Posterior cingulate gyrus (tissue), 11 donors: ENCODE results near the gene APOC3.

Experiments used
- DNase-seq, 10 donors: peaks; one replicate each; pipeline versions ENCODE4 v3.0.0 to v3.0.0-alpha.2; 2020 to 2021; ENCODE audit warnings: mixed read lengths in 3 of 10
- intact Hi-C: fragments of 100-400 bp; cut with DNase I; formaldehyde crosslinking; loops from one replicate; pipeline ENCODE4 v1.15.1; 2023

APOC3 gene

GRCh38 chr11:116827461-116827860, 2.2 kb upstream of the APOC3 start:
- intact Hi-C loops: no loop called here

GRCh38 chr11:116828632-116829524, 829 bp upstream of the APOC3 start:
- DNase-seq: peak in 2 of 10 donors; percentile 52 to 56
- intact Hi-C loops: no loop called here

More at GRCh38 chr11:116827461-116827860, 2.2 kb upstream of the APOC3 start:
- peak in 1 of 10 donors; percentile 55 for DNase-seq

GRCh38 chr11:116830184-116830912, 641 bp downstream of the APOC3 start:
- intact Hi-C loops: no loop called here
- peak in 2 of 10 donors; percentile 54 to 82 for DNase-seq

GRCh38 chr11:116831790-116832349, 2.2 kb downstream of the APOC3 start:
- intact Hi-C loops: no loop called here
- DNase-seq: peak in 2 of 10 donors; percentile 14 to 21

- peak in 2 of 10 donors; percentile 60 to 72 for DNase-seq
- intact Hi-C loops: no loop called here
Measured at GRCh38 chr11:116832350-116833290, 2.9 kb downstream of the APOC3 start.

DNA sequence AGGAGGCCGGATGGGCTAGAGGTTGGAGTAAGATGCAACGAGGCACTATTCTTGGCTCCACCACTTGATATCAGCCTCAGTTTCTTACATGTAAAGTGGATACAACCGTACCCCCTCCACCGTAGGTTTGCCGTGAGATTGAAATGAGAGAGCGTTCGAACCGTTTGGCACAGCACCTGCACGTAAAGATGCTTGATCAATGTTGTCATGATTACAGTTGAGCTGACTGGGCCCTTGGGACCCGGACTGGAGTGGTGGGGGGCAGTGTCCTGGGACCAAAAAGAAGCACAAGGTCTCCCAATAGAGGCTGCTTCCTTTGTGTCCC, 3.7 kb downstream of the APOC3 start:
- intact Hi-C loops: no loop called here
- peak in 2 of 10 donors; percentile 20 to 75 for DNase-seq

DNA sequence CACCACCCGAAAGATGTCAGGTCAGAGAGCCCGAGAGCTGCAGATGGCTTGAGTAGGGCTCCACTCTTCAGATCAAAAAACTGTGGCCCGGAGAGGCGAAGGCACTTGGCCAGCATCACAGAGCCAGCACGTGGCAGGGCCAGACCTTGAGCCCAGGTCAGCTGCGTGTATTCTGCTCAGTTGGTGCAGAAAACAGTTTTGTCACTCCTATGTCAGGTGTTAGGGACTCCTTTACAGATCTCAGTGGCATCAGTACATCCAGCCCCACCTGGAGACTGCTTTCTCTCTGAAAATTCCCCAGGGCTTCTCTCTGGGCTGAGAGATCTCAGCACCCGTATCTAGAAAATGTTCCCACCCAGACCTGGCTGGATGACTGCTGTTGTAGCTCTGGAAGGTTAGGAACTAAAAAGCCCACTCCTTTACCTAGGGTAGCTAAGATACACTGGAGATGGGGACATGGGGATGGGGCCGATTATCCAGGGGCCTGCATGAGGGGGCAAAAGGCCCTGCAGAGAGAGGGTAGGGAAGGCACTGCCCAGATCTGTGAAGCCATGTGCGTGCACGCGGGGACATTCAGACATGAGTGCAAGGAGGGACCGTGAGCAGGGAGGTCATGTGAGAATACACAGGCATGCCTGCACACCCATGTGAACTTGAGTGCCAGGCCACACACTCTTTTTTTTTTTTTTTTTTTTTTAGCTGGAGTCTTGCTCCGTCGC, 4.3 kb downstream of the APOC3 start:
- no peak for DNase-seq
- intact Hi-C loops: no loop called here

- peak in 1 of 10 donors; percentile 62 for DNase-seq
Measured at GRCh38 chr11:116834535-116835041, 4.9 kb downstream of the APOC3 start.

DNA sequence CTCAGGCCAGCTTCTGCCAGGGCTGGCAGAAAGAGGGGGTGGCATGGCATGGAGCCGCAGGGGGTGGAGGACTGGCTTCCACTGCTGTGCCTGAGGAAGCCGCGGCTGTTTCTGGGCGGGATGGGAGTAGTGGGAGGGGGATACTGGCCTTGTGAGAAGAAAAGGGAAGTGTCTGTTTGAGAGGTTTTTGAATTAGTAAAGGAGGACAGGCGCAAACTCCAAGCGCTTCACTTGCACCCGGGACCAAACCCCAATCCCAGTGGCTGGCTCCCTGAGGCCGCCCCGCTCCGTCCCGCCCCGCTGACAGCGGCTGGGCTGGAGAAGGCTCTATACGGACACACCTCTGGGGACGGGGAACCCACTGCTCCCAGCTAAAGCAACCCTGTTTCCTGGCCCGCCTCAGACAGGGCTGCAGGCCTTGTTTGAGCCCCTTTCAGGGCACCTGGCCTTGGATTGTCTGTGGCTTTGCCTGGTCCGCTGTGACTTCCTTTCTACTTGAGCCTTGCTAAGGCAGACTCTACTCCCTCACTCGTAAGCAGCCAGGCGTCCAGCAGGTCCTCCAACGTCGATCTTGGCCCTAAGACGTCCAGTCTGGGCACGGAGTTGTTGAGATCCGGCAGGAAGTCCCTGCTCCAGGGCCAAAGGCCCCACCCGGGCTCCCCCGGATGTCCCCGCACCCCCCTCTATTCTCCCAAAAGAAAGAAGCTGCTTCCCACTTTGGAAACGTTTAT, 5.5 kb downstream of the APOC3 start:
- DNase-seq: peak in 1 of 10 donors; percentile 79
- intact Hi-C loops: loop anchor here (5.0 kb wide), 1 partner anchor 43 kb away; the partner anchor contains the start of gene APOA5

More at GRCh38 chr11:116834535-116835041, 4.9 kb downstream of the APOC3 start:
- intact Hi-C loops: loop anchor here (5.0 kb wide), 1 partner anchor 42 kb away; the partner anchor contains the start of gene APOA5

DNA sequence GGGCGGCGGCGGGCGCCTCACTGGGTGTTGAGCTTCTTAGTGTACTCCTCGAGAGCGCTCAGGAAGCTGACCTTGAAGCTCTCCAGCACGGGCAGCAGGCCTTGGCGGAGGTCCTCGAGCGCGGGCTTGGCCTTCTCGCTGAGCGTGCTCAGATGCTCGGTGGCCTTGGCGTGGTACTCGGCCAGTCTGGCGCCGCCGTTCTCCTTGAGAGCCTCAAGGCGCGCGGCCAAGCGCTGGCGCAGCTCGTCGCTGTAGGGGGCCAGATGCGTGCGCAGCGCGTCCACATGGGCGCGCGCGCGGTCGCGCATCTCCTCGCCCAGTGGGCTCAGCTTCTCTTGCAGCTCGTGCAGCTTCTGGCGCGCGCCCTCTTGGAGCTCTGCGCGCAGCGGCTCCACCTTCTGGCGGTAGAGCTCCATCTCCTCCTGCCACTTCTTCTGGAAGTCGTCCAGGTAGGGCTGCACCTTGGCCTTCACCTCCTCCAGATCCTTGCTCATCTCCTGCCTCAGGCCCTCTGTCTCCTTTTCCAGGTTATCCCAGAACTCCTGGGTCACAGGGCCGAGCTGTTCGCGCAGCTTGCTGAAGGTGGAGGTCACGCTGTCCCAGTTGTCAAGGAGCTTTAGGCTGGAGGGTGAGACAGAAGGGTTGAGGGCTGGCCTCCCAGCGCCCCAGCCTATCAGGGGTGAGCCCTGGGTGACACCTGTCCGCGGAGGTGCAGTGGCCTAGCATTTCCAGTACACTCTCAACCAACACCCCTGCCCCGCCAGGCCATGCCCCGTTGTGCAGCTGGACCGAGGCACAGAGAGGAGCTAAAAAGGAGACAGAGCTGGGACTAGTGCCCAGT, 6.3 kb downstream of the APOC3 start:
- intact Hi-C loops: loop anchor here (5.0 kb wide), 1 partner anchor 44 kb away; the partner anchor contains the start of gene APOA5
- DNase-seq: peak; percentile 58 to 98 (median 84)

- intact Hi-C loops: loop anchor here (5.0 kb wide), 1 partner anchor 44 kb away; the partner anchor contains the start of gene APOA5
- no peak for DNase-seq
Measured at GRCh38 chr11:116836632-116836991, 6.9 kb downstream of the APOC3 start.

DNA sequence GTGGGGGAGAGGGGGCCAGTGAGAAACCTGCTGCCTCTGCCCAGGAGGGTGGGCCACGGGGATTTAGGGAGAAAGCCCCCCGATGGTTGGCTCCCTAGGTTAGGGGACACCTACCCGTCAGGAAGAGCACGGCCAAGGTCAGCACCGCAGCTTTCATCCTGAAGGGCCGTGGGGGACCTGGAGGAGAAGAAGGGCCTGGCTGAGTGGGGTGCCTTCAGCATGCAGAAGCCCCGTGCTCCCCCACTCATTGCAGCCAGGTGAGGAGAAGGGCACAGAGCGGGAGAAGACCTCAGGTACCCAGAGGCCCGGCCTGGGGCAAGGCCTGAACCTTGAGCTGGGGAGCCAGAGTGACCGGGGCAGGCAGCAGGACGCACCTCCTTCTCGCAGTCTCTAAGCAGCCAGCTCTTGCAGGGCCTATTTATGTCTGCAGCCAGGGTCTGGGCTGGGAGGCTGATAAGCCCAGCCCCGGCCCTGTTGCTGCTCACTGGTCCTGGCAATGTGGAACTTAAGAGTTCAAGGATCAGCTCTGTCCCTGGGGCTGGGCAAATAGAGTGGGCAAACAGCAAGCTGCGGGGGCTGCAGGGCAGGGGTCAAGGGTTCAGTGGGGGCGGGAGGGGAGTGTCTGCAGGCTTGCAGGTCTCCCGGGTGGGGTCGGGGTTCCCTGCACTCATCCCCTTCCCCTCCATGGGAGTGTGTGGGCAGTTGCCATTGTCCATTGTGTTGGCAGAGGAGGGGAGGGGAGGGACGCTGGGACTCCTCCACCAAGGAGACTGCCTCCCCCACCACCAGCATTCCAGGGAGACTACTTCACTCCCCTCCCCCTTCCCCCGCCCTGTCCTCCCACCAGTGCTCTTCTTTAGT, 7.8 kb downstream of the APOC3 start, which contains the start of gene APOA1:
TSS of gene APOA1 (minus strand) at position 392 of the 861 bp plus-strand sequence. CDS start at position 157, 235 bp downstream.
- intact Hi-C loops: loop anchor here (5.0 kb wide), 1 partner anchor 45 kb away; the partner anchor contains the start of gene APOA5
- DNase-seq: no peak

DNA sequence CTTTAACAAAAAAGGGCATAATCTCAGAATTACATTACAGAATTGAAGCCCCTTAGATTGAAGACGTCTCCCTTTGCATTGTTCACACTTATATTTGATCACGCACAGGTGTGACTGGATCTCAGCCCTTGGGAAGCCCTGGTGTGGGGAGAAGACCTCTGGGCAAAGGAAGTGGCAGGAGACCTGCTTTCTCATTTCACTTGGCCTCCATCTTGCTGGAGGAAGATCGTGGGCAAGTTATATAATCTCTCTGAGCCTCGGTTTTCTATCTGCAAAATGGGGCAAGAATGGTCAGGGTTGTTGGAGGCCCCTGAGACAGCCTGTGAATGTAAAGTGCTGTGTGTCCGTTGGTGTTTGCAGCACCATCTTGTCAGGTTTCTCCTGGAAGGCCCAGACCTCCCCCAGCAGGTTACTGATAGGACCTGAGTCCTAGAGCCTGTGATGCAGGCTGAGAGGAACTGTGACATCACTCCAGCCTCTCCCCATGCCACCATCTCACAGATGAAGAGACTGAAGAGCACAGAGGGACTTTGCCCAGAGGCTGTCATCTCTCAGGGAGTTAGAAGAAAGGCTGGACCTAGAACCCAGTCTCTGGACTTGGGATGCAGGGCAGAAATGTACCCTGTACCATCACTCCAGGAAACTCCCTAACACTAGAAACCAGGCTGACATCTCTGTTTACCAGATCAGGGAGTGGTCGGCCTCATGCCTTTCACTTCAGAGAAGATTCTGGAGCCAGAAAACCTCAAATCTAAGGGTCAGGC, 8.8 kb downstream of the APOC3 start:
- no peak for DNase-seq
- intact Hi-C loops: loop anchor here (5.0 kb wide), 1 partner anchor 46 kb away; the partner anchor contains the start of gene APOA5

DNA sequence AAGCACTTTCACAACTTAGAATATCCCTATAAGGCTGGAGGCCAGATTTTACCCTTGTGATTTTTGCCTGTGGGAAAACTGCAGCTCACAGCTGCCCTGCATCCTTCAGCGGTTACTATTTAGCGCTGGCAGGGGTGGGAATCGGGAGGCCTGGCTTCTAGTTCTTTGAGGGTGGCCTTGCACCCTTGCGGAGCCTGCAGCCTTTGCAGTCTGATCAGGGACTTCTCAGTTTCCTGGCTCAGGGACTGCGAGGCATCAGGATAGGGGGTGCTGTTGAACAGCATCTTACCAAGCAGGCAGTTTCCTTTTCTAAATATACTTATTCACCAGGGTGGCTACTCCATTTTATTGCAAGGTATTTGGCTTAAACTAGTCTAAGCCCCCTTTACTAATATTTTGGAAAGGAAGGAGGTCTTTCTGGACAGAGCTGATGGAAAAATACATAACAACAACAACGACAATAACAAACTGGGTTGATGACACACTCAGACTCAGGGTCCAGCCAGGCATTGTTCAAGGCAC, 10.6 kb downstream of the APOC3 start:
- peak in 1 of 10 donors; percentile 32 for DNase-seq
- intact Hi-C loops: no loop called here

GRCh38 chr11:116840746-116841296, 11.1 kb downstream of the APOC3 start:
- intact Hi-C loops: no loop called here
- no peak for DNase-seq
